Loucy (cell line): ENCODE measurements around the gene PGA3.

Source experiments
- CTCF ChIP-seq: fragments of 200-600 bp; sonication (generic); conservative IDR thresholded peaks from 2 replicates; pipeline ENCODE4 v1.5.1; 2014; ENCODE audit warnings: mild to moderate bottlenecking, antibody characterized with exemption, low read length
- EZH2phosphoT487 ChIP-seq: fragments of 200-600 bp; IDR thresholded peaks from 2 replicates; pipeline ENCODE4 v1.6.1; 2018; ENCODE audit warnings: antibody characterized with exemption, mild to moderate bottlenecking, moderate library complexity, borderline replicate concordance

DNA sequence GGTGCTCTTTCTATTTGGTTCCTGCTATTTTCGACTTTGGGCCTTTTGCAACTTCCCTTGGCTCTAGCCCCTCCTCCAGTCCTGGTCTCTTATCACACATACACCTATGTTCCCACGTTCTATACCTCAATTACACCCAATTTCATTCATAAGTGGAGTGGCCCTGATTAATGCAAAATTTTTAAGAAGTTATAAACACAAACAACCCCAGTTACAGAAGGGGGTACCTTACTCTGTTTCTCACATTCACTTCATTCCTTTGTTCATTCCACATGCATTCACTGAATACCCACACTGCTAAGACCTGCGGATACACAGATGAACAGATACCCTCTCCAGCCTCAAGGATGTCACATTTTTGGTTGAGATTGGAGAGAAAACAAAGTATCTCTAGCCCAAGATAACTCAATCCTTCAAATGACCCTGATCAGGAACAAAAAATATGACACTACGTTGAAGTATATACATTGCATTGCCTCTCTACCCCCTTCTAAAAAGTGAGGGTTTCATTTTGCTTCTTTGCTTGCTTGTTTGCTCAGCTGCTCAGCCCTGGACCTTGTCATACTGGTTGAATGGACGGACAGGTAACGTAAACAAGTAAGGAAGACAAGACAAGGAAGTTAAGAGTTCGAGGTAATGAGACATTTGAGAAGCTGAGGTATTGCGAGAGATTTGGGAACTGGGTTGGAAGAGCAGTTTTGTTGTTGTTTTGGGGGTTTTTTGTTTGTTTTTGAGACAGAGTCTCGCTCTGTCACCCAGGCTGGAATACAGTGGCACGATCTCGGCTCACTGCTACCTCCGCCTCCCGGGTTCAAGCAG, 38.5 kb upstream of the PGA3 start:
- TF ChIP-seq CTCF, result no peak
- TF ChIP-seq EZH2phosphoT487, result no peak
